Kidney (tissue), 14 donors: ENCODE data around the gene MYO1H. TPM values are rescaled to one million over a fixed set of nuclear protein-coding genes. Genes with fewer than 3 reads are reported as not detected.

Source experiments
- DNase-seq, 5 donors: peaks; one replicate each; pipeline ENCODE4 v3.0.0-alpha.2; 2013 to 2020
- FAIRE-seq: peaks from 2 replicates; lab custom pipeline; 2012; peaks lifted over from hg19 to GRCh38; lab: Jason Lieb, UNC
- H3K27ac ChIP-seq, 2 donors: one replicate each; pipeline ENCODE4 v1.7.0; 2013; ENCODE audit warnings: low read depth in 2 of 2, low read length in 2 of 2, inconsistent platforms in 1 of 2
- H3K27me3 ChIP-seq: one replicate; pipeline ENCODE4 v1.7.1; 2013; ENCODE audit warnings: low read length, inconsistent platforms; ENCODE audit not compliant: control insufficient read depth, insufficient read depth
- H3K36me3 ChIP-seq, 3 donors: one replicate each; pipeline versions ENCODE4 v1.7.0 to v1.7.1; 2013; ENCODE audit warnings: low read length in 3 of 3, control low read depth in 1 of 3, inconsistent platforms in 1 of 3; ENCODE audit not compliant: insufficient read depth in 3 of 3, control insufficient read depth in 2 of 3
- H3K4me1 ChIP-seq, 3 donors: one replicate each; pipeline versions ENCODE4 v1.7.0 to v1.7.1; 2013; ENCODE audit warnings: low read length in 3 of 3, inconsistent platforms in 1 of 3, low read depth in 1 of 3; ENCODE audit not compliant: control insufficient read depth in 2 of 3, insufficient read depth in 2 of 3
- H3K4me3 ChIP-seq, 3 donors: one replicate each; pipeline versions ENCODE4 v1.7.0 to v1.8.1; 2013; ENCODE audit warnings: low read length in 3 of 3, control low read depth in 1 of 3, inconsistent platforms in 1 of 3
- H3K9ac ChIP-seq, 3 donors: one replicate each; pipeline versions ENCODE4 v1.7.0 to v1.7.1; 2013; ENCODE audit warnings: low read length in 3 of 3, control low read depth in 1 of 3, inconsistent platforms in 1 of 3
- H3K9me3 ChIP-seq, 3 donors: one replicate each; pipeline versions ENCODE4 v1.7.0 to v1.7.1; 2013; ENCODE audit warnings: low read length in 3 of 3, control low read depth in 1 of 3, inconsistent platforms in 1 of 3; ENCODE audit not compliant: control insufficient read depth in 2 of 3, insufficient read depth in 1 of 3
- CTCF ChIP-seq: IDR thresholded peaks from 3 replicates; pipeline ENCODE4 v1.5.1; 2012; ENCODE audit warnings: mild to moderate bottlenecking, moderate library complexity, borderline replicate concordance; ENCODE audit not compliant: insufficient read depth; ENCODE audit errors: extremely low read depth
- intact Hi-C: fragments of 100-400 bp; cut with DNase I; formaldehyde crosslinking; loops from one replicate; pipeline ENCODE4 v1.11.1; 2022
- polyA plus RNA-seq: library from polyadenylated mRNA; stranded (reverse); fragments of 350-450 nt; fragmentation: Illumina TruSeq; extraction: RNeasy Lipid Tissue Mini Kit (QIAGEN cat#74804); gene quantifications from one replicate; pipeline ENCODE4 v1.2.3, GENCODE V29; 2014; ENCODE audit warnings: low read depth, low replicate concordance; ENCODE audit not compliant: insufficient read depth
- total RNA-seq: library from RNA; stranded (reverse); fragmentation: NEBNext Ultra II Directional; extraction: Animal tissue kit (Norgen Biotek cat#: 25700); gene quantifications from one replicate; pipeline ENCODE4 v1.2.1, GENCODE V29; 2021
- donor health status: control.
- donor health status: control.
- donor health status: control.
- donor health status: control.
- donor health status: control.
- donor health status: DM: yes; HTN: yes; CAD: no.
- donor health status: Normal renal cell carcinoma (clear cell type).

The MYO1H gene
- total and polyA plus RNA-seq, 2 donors from 2014 or later: 0.56 TPM; not detected in 1

- Histone ChIP-seq H3K9ac (no peak overlapping the region), H3K36me3 (peaks cover 4 to 18% (median 16%) of the 10 kb centered on the region in 3 donors), H3K9me3 (no peaks in the 10 kb centered on the region), H3K4me3 (no peak overlapping the region), H3K27me3 (no peaks in the 10 kb centered on the region), H3K27ac (no peak overlapping the region), H3K4me1 (peaks cover 4 to 42% (median 36%) of the 10 kb centered on the region in 3 donors)
- FAIRE-seq: no peak
- intact Hi-C loops: no loop called here
- no peak for TF ChIP-seq CTCF
- no peak for DNase-seq
Observed at GRCh38 chr12:109466821-109467220, 119.1 kb downstream of the MYO1H start.

- FAIRE-seq (no peak), DNase-seq (no peak)
- Histone ChIP-seq H3K27ac (peak overlapping the region in 1 of 2 donors; percentile 16), H3K9me3 (no peaks in the 10 kb centered on the region), H3K27me3 (no peaks in the 10 kb centered on the region), H3K4me1 (peaks cover 0 to 29% (median 26%) of the 10 kb centered on the region in 3 donors), H3K4me3 (no peak overlapping the region), H3K9ac (no peak overlapping the region), H3K36me3 (peaks cover 4 to 18% (median 16%) of the 10 kb centered on the region in 3 donors)
- intact Hi-C loops: no loop called here
- no peak for TF ChIP-seq CTCF
Observed at GRCh38 chr12:109467978-109468676, 120.4 kb downstream of the MYO1H start.

- no peak for FAIRE-seq
- Histone ChIP-seq H3K9ac (no peak overlapping the region), H3K4me1 (peaks cover 0 to 16% (median 14%) of the 10 kb centered on the region in 3 donors), H3K36me3 (peaks cover 4 to 18% (median 16%) of the 10 kb centered on the region in 3 donors), H3K27ac (no peak overlapping the region), H3K27me3 (no peaks in the 10 kb centered on the region), H3K4me3 (no peak overlapping the region), H3K9me3 (no peaks in the 10 kb centered on the region)
- no peak for TF ChIP-seq CTCF
- intact Hi-C loops: no loop called here
- DNase-seq: no peak
Observed at GRCh38 chr12:109469517-109469916, 121.8 kb downstream of the MYO1H start.
